Measurements from ENCODE around the gene NLGN3.

DNA sequence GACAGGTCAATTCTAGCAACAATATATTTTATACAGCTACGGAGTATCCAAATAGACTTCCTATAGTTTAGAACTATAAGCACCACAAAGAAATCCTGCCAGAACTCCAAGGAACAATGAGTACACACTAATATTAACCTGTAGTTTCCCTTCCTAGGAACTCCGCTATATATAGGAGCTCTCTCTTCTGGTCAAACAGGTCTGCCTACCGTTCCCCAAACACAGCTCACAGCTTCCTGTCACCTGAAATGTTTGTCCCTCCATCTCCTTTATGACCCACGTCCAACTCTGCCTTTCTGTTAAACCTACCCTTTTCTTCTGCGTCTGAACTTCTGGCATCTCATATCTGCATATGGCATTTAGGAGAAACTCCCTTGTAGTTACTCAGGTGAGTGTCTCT is 67.9 kb downstream of the NLGN3 start:
- no peak for TF ChIP-seq POLR2A (IDR thresholded peaks at IDR 0.05)
- no peak for TF ChIP-seq CTCF (IDR thresholded peaks at IDR 0.05)
